Esophagus squamous epithelium (tissue), 5 donors: ENCODE data around the gene CEP170B. TPM values are rescaled to one million over a fixed set of nuclear protein-coding genes. Genes with fewer than 3 reads are reported as not detected.
"Not testable (repeated sequence)": the region's sequence is repeated elsewhere in the genome, so short reads cannot be mapped to it uniquely, and the experiment has no call there.

Experiments
- DNase-seq: peaks from one replicate; lab custom pipeline; 2025; lab: John Stamatoyannopoulos, UW
- H3K27ac ChIP-seq, 4 donors: fragments of 200-600 bp; sonication (generic); one replicate each; pipeline ENCODE4 v1.5.1; 2016 to 2019; ENCODE audit warnings: mild to moderate bottlenecking in 1 of 4
- H3K27me3 ChIP-seq, 4 donors: fragments of 200-600 bp; sonication (generic); 1 replicate in 3 of 4; 2 replicates in 1 of 4; pipeline versions ENCODE4 v1.5.1 to v1.6.0; 2017 to 2021; ENCODE audit warnings: antibody characterized with exemption in 1 of 4
- H3K36me3 ChIP-seq, 3 donors: fragments of 200-600 bp; sonication (generic); one replicate each; pipeline ENCODE4 v1.5.1; 2016 to 2019
- H3K4me1 ChIP-seq, 3 donors: fragments of 200-600 bp; sonication (generic); one replicate each; pipeline ENCODE4 v1.5.1; 2017 to 2019
- H3K4me3 ChIP-seq, 4 donors: fragments of 200-600 bp; sonication (generic); 1 replicate in 3 of 4; 2 replicates in 1 of 4; pipeline ENCODE4 v1.5.1; 2016 to 2019; ENCODE audit warnings: mild to moderate bottlenecking in 2 of 4, moderate library complexity in 1 of 4
- H3K9me3 ChIP-seq, 3 donors: fragments of 200-600 bp; sonication (generic); one replicate each; pipeline ENCODE4 v1.5.1; 2016 to 2019
- CTCF ChIP-seq, 6 experiments: fragments of 450-650 bp in 4 of 6; fragments of 200-600 bp in 2 of 6; sonication (generic) in 2 of 6; IDR thresholded peaks; one replicate each; pipeline ENCODE4 v1.5.1; 2016 to 2019; ENCODE audit warnings: antibody characterized with exemption in 6 of 6, mild to moderate bottlenecking in 4 of 6, moderate library complexity in 4 of 6
- POLR2A ChIP-seq, 4 donors: fragments of 450-650 bp; IDR thresholded peaks; one replicate each; pipeline ENCODE4 v1.6.1; 2017; ENCODE audit warnings: antibody characterized with exemption in 4 of 4, mild to moderate bottlenecking in 4 of 4, moderate library complexity in 3 of 4
- WGBS, 2 donors: methylation state at CpG; one replicate each; pipeline ENCODE4 v1.1.5; 2018; 5-methylcytosine and 5-hydroxymethylcytosine counted together
- intact Hi-C: fragments of 100-400 bp; cut with DNase I; formaldehyde crosslinking; loops from one replicate; pipeline ENCODE4 v1.15.0; 2022
- total RNA-seq, 4 donors: library from RNA; depleted of rRNA; stranded (reverse); fragments of >200 nt; gene quantifications; one replicate each; pipeline ENCODE4 v1.1.0, GENCODE V29; 2016
- donor health status: DM: yes; HTN: yes; CAD: no.

CEP170B gene
- total RNA-seq, 4 donors from 2014 or later = 18.2 to 41.0 (median 30.6) TPM

- no peak for DNase-seq
- Histone ChIP-seq H3K4me3 (no peak overlapping the region), H3K9me3 (no peaks in the 10 kb centered on the region), H3K27ac (no peak overlapping the region), H3K4me1 (peaks cover 0 to 16% (median 4%) of the 10 kb centered on the region in 3 donors), H3K36me3 (peaks cover 40 to 92% (median 44%) of the 10 kb centered on the region in 3 donors), H3K27me3 (no peaks in the 10 kb centered on the region)
- WGBS, 2 donors = 95 to 100% methylated on average over 2 to 4 of the region's 49 CpGs
- intact Hi-C loops = no loop called here
- no peak for TF ChIP-seq POLR2A (IDR thresholded peaks at IDR 0.05)
- no peak for TF ChIP-seq CTCF (IDR thresholded peaks at IDR 0.05)
These were observed 18.8 kb downstream of the CEP170B start for GRCh38 chr14:104883681-104884361.

- DNase-seq, H3K9me3 ChIP-seq, H3K4me3 ChIP-seq, H3K27me3 ChIP-seq, intact Hi-C loops, H3K27ac ChIP-seq: not testable (repeated sequence)
- H3K36me3 ChIP-seq = peaks cover 40 to 92% (median 44%) of the 10 kb centered on the region in 3 donors
- no CpG with 5 or more reads among the region's 34 CpGs for WGBS, 2 donors
- peaks cover 0 to 16% (median 4%) of the 10 kb centered on the region in 3 donors for H3K4me1 ChIP-seq
These were observed 19.3 kb downstream of the CEP170B start for GRCh38 chr14:104884381-104884780.

- no peak for DNase-seq
- 90 to 93% methylated on average over 3 to 6 of the region's 38 CpGs for WGBS, 2 donors
- H3K4me3 ChIP-seq = no peak overlapping the region
- H3K36me3 ChIP-seq = peaks cover 40 to 85% (median 44%) of the 10 kb centered on the region in 3 donors
- no peaks in the 10 kb centered on the region for H3K9me3 ChIP-seq
- peaks cover 0 to 16% (median 4%) of the 10 kb centered on the region in 3 donors for H3K4me1 ChIP-seq
- H3K27me3 ChIP-seq = no peaks in the 10 kb centered on the region
- TF ChIP-seq POLR2A (IDR thresholded peaks at IDR 0.05) = no peak
- intact Hi-C loops = no loop called here
- H3K27ac ChIP-seq = no peak overlapping the region
These were observed 20.2 kb downstream of the CEP170B start for GRCh38 chr14:104885031-104885972.

- Histone ChIP-seq H3K27me3 (no peaks in the 10 kb centered on the region), H3K9me3 (no peaks in the 10 kb centered on the region), H3K4me1 (peaks cover 0 to 16% (median 4%) of the 10 kb centered on the region in 3 donors), H3K4me3 (no peak overlapping the region), H3K27ac (no peak overlapping the region), H3K36me3 (peaks cover 40 to 77% (median 44%) of the 10 kb centered on the region in 3 donors)
- DNase-seq = no peak
- TF ChIP-seq CTCF (IDR thresholded peaks at IDR 0.05) (no peak), POLR2A (IDR thresholded peaks at IDR 0.05) (no peak)
- no CpG with 5 or more reads among the region's 40 CpGs for WGBS, 2 donors
- intact Hi-C loops = no loop called here
These were observed 21.1 kb downstream of the CEP170B start for GRCh38 chr14:104885973-104886689.

GRCh38 chr14:104886690-104887622 is 21.9 kb downstream of the CEP170B start:
- TF ChIP-seq POLR2A (IDR thresholded peaks at IDR 0.05) = no peak
- no peak for TF ChIP-seq CTCF (IDR thresholded peaks at IDR 0.05)
- Histone ChIP-seq H3K4me3 (no peak overlapping the region), H3K9me3 (no peaks in the 10 kb centered on the region), H3K4me1 (peaks cover 0 to 12% (median 4%) of the 10 kb centered on the region in 3 donors), H3K27me3 (no peaks in the 10 kb centered on the region), H3K36me3 (peaks cover 40 to 69% (median 44%) of the 10 kb centered on the region in 3 donors), H3K27ac (no peak overlapping the region)
- intact Hi-C loops = no loop called here
- 91% methylated on average over 7 of the region's 59 CpGs; no CpG with 5 or more reads in 1 of the 2 donors for WGBS, 2 donors
- DNase-seq = no peak
